Hindlimb muscle (tissue), 1 donor: Measurements from ENCODE around the gene THADA. TPM values are rescaled to one million over a fixed set of nuclear protein-coding genes. Genes with fewer than 3 reads are reported as not detected.
"Not testable (repeated sequence)": the region's sequence is repeated elsewhere in the genome, so short reads cannot be mapped to it uniquely, and the experiment has no call there.

Experiments used
- DNase-seq: peaks from one replicate; pipeline ENCODE4 v3.0.0-alpha.2; 2013
- polyA plus RNA-seq: library from polyadenylated mRNA; unstranded; fragments of 120-200 nt; gene quantifications from one replicate; pipeline ENCODE4 v1.2.1, GENCODE V29; 2013; ENCODE audit not compliant: insufficient read length

The THADA gene
- polyA plus RNA-seq, 1 donor = 22.3 TPM

GRCh38 chr2:43540021-43540779 is 55.6 kb downstream of the THADA start:
- no peak for DNase-seq

GRCh38 chr2:43539436-43539835 is 56.4 kb downstream of the THADA start:
- DNase-seq = no peak

GRCh38 chr2:43538034-43538670 is 57.7 kb downstream of the THADA start:
- DNase-seq = no peak

- no peak for DNase-seq
Measured at GRCh38 chr2:43537137-43537536, 58.7 kb downstream of the THADA start.

- no peak for DNase-seq
Measured at GRCh38 chr2:43534569-43534968, 61.3 kb downstream of the THADA start.

- DNase-seq = not testable (repeated sequence)
Measured at GRCh38 chr2:43532572-43532971, 63.3 kb downstream of the THADA start.

- no peak for DNase-seq
Measured at GRCh38 chr2:43531251-43531650, 64.6 kb downstream of the THADA start.

GRCh38 chr2:43526994-43527393 is 68.8 kb downstream of the THADA start:
- DNase-seq = peak; percentile 56

- no peak for DNase-seq
Measured at GRCh38 chr2:43525506-43525905, 70.3 kb downstream of the THADA start.

- DNase-seq = no peak
Measured at GRCh38 chr2:43524177-43524965, 71.5 kb downstream of the THADA start.

GRCh38 chr2:43522177-43522576 is 73.7 kb downstream of the THADA start:
- no peak for DNase-seq

GRCh38 chr2:43521568-43521967 is 74.3 kb downstream of the THADA start:
- no peak for DNase-seq

- DNase-seq = no peak
Measured at GRCh38 chr2:43520919-43521318, 74.9 kb downstream of the THADA start.

GRCh38 chr2:43519643-43520221 is 76.1 kb downstream of the THADA start:
- no peak for DNase-seq

GRCh38 chr2:43518718-43519117 is 77.1 kb downstream of the THADA start:
- DNase-seq = no peak

GRCh38 chr2:43518181-43518580 is 77.7 kb downstream of the THADA start:
- no peak for DNase-seq

GRCh38 chr2:43515807-43516497 is 79.9 kb downstream of the THADA start:
- DNase-seq = no peak

GRCh38 chr2:43515248-43515647 is 80.6 kb downstream of the THADA start:
- DNase-seq = no peak

- no peak for DNase-seq
Measured at GRCh38 chr2:43513796-43514195, 82.0 kb downstream of the THADA start.

- no peak for DNase-seq
Measured at GRCh38 chr2:43513216-43513615, 82.6 kb downstream of the THADA start.

- DNase-seq = no peak
Measured at GRCh38 chr2:43511199-43511598, 84.6 kb downstream of the THADA start.

GRCh38 chr2:43509886-43510285 is 86.0 kb downstream of the THADA start:
- DNase-seq = no peak
